NCI-H2196 treated with DMSO at 0.1 percent for 48 hours (cell line): ENCODE measurements around the gene CHD2.
A peak's percentile ranks its signal among the peaks of the same experiment; 100 is the strongest.
"Not testable (repeated sequence)": the region's sequence is repeated elsewhere in the genome, so short reads cannot be mapped to it uniquely, and the experiment has no call there.

ENCODE experiments used
- DNase-seq: peaks from one replicate; lab custom pipeline; 2025; ENCODE audit not compliant: unreplicated experiment; lab: John Stamatoyannopoulos, UW

The CHD2 gene

GRCh38 chr15:92899948-92900730, at the start of gene CHD2:
TSS of gene CHD2 (plus strand) at chr15:92900324. CDS start at chr15:92901238, 914 bp downstream.
- peak; percentile 52 for DNase-seq

- DNase-seq, result no peak
These were observed 46.9 kb upstream of the CHD2 start for GRCh38 chr15:92853222-92853621.

- no peak for DNase-seq
These were observed 38.4 kb upstream of the CHD2 start for GRCh38 chr15:92861742-92862141.

GRCh38 chr15:92864127-92864814, 35.9 kb upstream of the CHD2 start:
- DNase-seq, result no peak

- no peak for DNase-seq
These were observed 30.7 kb upstream of the CHD2 start for GRCh38 chr15:92869263-92869940.

GRCh38 chr15:92870010-92870591, 30.0 kb upstream of the CHD2 start:
- DNase-seq, result no peak

- not testable (repeated sequence) for DNase-seq
These were observed 27.2 kb upstream of the CHD2 start for GRCh38 chr15:92872967-92873366.

GRCh38 chr15:92877000-92877399, 23.1 kb upstream of the CHD2 start:
- DNase-seq, result no peak

GRCh38 chr15:92877416-92877815, 22.7 kb upstream of the CHD2 start:
- DNase-seq, result no peak

GRCh38 chr15:92878593-92879053, 21.5 kb upstream of the CHD2 start:
- no peak for DNase-seq

DNA sequence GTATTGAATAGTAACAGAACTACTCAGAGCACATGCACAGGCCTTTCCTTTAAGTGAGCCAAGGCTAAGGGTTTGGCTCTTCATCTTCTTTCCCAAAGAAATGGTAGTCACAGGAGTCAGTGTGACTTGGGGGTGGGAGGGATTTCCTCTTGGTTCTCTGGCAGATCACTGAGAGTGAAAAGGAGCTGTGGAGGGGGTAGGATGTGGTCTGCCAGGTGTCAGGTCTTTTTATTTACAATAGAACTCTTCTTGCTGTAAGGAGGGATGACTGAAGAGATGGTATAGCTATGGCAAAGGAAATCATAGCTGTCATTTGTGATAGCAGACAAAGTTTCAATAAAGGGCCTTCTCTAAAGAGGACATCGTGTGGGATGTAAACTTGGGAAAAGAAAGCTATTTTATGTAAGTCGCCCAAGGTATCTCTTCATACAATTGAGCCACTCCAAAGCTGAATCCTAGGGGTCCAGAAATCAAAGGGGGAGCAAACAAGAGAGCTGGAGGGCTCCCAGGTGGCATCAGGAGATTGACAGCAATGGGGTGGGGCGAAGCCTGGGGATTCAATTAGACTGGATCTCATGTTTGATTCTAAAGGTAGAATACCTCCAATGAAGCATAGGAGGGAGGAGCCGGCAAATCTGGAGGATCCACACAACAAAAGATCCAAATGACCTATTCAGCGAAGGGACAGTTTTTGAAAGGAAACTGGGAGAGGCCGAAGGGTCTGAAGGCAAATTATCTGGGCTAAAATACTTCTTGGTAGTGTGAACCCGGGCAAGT, 20.0 kb upstream of the CHD2 start:
- DNase-seq, result no peak

- no peak for DNase-seq
These were observed 19.3 kb upstream of the CHD2 start for GRCh38 chr15:92880796-92881195.

DNA sequence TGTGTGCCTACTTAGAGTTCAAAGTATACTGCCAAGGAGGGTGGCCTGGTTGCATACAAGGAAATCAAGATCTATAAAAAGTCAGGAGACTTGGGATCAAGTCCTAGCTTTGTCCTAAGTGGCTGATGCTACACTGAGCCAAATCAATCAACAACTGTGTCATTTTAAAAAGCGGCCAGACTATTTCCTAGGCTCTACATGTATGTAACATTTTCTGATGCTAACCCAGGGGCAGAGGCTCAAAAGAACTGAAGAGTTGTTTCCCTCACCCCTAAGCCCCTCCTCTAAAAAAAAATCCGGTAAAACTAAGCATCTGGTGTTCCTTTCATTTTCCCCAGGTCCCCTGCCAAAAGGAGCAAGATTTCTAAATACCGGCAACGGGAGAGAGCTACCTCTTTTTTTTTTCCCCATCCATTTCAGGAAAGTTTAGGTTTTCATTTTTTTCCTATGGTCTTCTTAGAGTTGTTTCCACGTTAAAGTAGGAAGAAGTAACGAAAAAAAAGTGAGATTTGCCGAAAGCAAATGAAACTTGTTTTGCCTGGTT, 18.8 kb upstream of the CHD2 start:
- DNase-seq, result no peak

- peak; percentile 88 for DNase-seq
These were observed 18.1 kb upstream of the CHD2 start for GRCh38 chr15:92881802-92882696.

GRCh38 chr15:92882697-92883162, 17.4 kb upstream of the CHD2 start:
- DNase-seq, result no peak

- no peak for DNase-seq
These were observed 16.8 kb upstream of the CHD2 start for GRCh38 chr15:92883163-92883875.

- DNase-seq, result no peak
These were observed 16.2 kb upstream of the CHD2 start for GRCh38 chr15:92883876-92884435.
